ENCODE results near the gene CHRM4.

GRCh38 chr11:46414466-46414796 is 22.9 kb upstream of the CHRM4 start:
- TF ChIP-seq CTCF (IDR thresholded peaks at IDR 0.05) (no peak), POLR2A (IDR thresholded peaks at IDR 0.05) (no peak)
